ENCODE results near the gene NR3C1.

The NR3C1 gene

DNA sequence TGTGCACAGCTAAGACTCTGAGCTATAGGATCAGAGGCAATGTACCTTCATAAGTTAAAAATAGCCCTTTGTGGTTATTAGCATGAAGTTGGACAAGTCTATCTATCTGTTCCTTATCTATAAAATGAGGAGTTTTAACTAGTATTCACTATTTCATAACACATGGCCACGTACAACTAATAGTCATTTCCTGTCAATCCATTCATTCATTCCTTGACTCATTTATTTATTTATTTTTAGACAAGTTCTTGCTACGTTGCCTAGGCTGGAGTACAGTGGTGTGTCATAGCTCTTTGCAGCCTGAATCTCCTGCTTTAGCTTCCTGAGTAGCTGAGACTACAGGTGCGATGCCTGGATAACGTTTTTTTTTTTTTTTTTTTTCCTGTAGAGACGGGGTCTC lies 92.1 kb downstream of the NR3C1 start:
- peaks cover 14 to 24% (median 16%) of the 10 kb centered on the region in 3 donors for H3K36me3 ChIP-seq
- intact Hi-C loops (cut with DNase I; ENCODE audit: low total_unique reads): no loop called here
- H3K27ac ChIP-seq: no peak overlapping the region
- TF ChIP-seq, protein P1, sequence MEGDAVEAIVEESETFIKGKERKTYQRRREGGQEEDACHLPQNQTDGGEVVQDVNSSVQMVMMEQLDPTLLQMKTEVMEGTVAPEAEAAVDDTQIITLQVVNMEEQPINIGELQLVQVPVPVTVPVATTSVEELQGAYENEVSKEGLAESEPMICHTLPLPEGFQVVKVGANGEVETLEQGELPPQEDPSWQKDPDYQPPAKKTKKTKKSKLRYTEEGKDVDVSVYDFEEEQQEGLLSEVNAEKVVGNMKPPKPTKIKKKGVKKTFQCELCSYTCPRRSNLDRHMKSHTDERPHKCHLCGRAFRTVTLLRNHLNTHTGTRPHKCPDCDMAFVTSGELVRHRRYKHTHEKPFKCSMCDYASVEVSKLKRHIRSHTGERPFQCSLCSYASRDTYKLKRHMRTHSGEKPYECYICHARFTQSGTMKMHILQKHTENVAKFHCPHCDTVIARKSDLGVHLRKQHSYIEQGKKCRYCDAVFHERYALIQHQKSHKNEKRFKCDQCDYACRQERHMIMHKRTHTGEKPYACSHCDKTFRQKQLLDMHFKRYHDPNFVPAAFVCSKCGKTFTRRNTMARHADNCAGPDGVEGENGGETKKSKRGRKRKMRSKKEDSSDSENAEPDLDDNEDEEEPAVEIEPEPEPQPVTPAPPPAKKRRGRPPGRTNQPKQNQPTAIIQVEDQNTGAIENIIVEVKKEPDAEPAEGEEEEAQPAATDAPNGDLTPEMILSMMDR (IDR thresholded peaks at IDR 0.05): no peak
- no peaks in the 10 kb centered on the region for H3K27me3 ChIP-seq
- peaks cover 0 to 83% (median 30%) of the 10 kb centered on the region in 4 donors for H3K4me1 ChIP-seq
- H3K9me3 ChIP-seq: no peaks in the 10 kb centered on the region
- no peak overlapping the region for H3K4me3 ChIP-seq
- no peak for DNase-seq

DNA sequence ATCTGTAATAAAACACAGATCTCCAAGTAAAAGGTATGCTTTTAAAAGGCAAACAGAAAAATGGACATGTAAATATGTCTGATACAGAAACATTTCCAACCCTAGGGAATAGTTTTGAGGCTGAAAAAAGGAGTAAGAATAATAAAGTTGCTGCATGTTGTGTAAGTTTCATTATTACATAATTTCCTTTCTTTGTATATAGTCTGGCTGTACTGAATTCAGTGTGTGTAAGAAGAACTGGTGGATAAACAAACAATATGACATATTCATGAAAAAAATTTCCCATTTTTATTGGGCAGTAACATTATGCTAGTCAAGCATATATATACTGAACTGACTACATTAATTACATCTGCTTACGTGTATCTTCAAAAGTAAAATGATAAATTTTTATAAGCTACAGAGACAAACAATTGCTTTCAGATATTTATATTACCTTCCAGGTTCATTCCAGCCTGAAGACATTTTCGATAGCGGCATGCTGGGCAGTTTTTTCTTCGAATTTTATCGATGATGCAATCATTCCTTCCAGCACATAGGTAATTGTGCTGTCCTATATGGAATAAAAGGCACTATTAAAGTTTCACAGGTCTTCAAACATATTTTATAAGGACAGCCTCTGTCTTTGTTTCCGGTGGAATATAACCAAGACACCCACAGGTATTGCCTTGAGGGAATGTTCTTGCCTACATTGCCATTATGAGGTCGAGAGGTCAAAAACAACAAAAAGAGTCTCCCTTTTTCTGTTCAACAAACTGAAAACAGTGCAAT lies 93.6 kb downstream of the NR3C1 start:
- intact Hi-C loops (cut with DNase I; ENCODE audit: low total_unique reads): no loop called here
- H3K36me3 ChIP-seq: peaks cover 14 to 24% (median 16%) of the 10 kb centered on the region in 3 donors
- no peak overlapping the region for H3K27ac ChIP-seq
- H3K27me3 ChIP-seq: no peaks in the 10 kb centered on the region
- no peak for DNase-seq
- H3K4me1 ChIP-seq: peaks cover 0 to 82% (median 23%) of the 10 kb centered on the region in 4 donors
- H3K4me3 ChIP-seq: no peak overlapping the region
- TF ChIP-seq, protein P1 (IDR thresholded peaks at IDR 0.05): no peak
- H3K9me3 ChIP-seq: peaks cover 0 to 3% (median 0%) of the 10 kb centered on the region in 3 donors

DNA sequence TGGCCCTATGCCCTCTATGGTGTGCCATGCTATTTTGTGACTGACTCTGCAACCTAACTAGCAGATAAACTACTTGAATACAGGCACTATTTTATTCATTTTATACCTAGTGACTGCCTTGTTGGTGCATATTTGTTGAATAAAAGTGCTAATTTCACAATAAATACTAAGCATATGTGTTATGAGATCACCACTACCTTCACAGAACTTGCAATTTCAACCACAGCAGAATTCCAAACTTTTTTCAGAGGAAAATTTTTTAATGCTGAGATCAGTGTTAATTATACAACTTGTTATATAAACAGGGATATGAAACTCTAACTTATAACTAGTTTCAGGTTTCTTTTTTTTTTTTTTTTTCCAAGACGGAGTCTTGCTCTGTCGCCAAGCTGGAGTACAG lies 94.8 kb downstream of the NR3C1 start:
- Histone ChIP-seq H3K9me3 (peaks cover 0 to 6% (median 0%) of the 10 kb centered on the region in 3 donors), H3K4me1 (peaks cover 0 to 71% (median 15%) of the 10 kb centered on the region in 4 donors), H3K27ac (no peak overlapping the region), H3K27me3 (no peaks in the 10 kb centered on the region), H3K4me3 (no peak overlapping the region), H3K36me3 (peaks cover 14 to 24% (median 16%) of the 10 kb centered on the region in 3 donors)
- TF ChIP-seq, protein P1 (IDR thresholded peaks at IDR 0.05): no peak
- intact Hi-C loops (cut with DNase I; ENCODE audit: low total_unique reads): no loop called here
- no peak for DNase-seq

DNA sequence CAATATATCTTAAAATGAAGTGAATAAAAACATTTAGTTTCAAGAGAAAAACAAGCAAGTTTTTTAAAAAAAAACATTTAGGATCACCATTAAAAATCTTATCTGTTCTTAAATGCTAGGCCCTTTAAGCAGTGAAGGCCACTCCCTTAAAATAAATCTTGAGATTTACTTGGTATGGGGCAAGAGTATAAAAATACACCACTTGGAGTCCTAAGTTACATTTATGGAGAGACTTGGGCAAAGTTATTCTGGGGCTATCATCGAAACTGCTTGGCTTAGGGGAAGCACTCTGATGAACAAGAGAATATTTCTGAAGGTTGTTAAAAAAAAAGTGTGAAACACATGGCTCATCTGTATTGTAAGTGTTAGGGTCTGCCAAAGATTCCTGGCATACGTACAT lies 97.4 kb downstream of the NR3C1 start:
- no peak overlapping the region for H3K4me3 ChIP-seq
- intact Hi-C loops (cut with DNase I; ENCODE audit: low total_unique reads): no loop called here
- H3K27me3 ChIP-seq: no peaks in the 10 kb centered on the region
- peaks cover 0 to 6% (median 0%) of the 10 kb centered on the region in 3 donors for H3K9me3 ChIP-seq
- DNase-seq: no peak
- TF ChIP-seq, protein P1 (IDR thresholded peaks at IDR 0.05): no peak
- H3K4me1 ChIP-seq: peaks cover 0 to 60% (median 16%) of the 10 kb centered on the region in 4 donors
- peak overlapping the region; percentile 33 to 42 for H3K27ac ChIP-seq
- H3K36me3 ChIP-seq: peaks cover 0 to 18% (median 11%) of the 10 kb centered on the region in 3 donors

DNA sequence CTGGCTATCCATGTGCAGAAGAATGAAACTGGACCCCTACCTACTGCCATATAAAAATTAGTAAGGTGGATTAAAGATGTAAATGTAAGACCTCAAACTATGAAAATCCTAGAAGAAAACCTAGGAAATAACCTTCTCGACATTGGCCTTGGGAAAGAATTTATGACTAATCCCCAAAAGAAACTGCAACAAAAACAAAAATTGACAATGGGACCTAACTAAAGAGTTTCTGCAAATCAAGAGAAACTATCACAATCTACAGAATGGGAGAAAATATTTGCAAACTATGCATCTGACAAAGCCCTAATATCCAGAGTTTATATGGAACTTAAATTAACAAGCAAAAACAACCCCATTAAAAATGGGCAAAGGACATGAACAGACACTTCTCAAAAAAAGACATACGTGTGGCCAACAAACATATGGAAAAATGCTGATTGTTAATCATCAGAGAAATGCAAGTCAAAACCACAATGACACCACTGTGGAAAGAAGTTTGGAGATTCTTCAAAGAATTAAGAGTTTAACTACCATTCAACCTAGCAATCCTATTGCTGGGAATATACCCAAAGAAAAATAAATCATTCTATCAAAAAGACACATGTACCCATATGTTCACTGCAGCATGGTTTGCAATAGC lies 98.5 kb downstream of the NR3C1 start:
- no peak for DNase-seq
- TF ChIP-seq, protein P1 (IDR thresholded peaks at IDR 0.05): no peak
- H3K36me3 ChIP-seq: peaks cover 0 to 18% (median 16%) of the 10 kb centered on the region in 3 donors
- peak overlapping the region; percentile 33 to 42 for H3K27ac ChIP-seq
- H3K4me3 ChIP-seq: no peak overlapping the region
- peaks cover 0 to 6% (median 0%) of the 10 kb centered on the region in 3 donors for H3K9me3 ChIP-seq
- H3K27me3 ChIP-seq: no peaks in the 10 kb centered on the region
- intact Hi-C loops (cut with DNase I; ENCODE audit: low total_unique reads): no loop called here
- H3K4me1 ChIP-seq: peaks cover 0 to 51% (median 15%) of the 10 kb centered on the region in 4 donors

Measured in tibial artery (tissue), 4 donors.